ENCODE data around the gene SAV1. TPM values are rescaled to one million over a fixed set of nuclear protein-coding genes. Genes with fewer than 3 reads are reported as not detected.

The SAV1 gene
- total RNA-seq, 2 experiments from 2014 or later, result 10.4 to 17.9 TPM

- intact Hi-C loops (cut with micrococcal nuclease; ENCODE audit: unreplicated experiment), result loop anchor here (1.0 to 5.0 kb wide), 3 partner anchors 95 to 241 kb away; no protein-coding TSS in a partner anchor
- CTCF ChIA-PET (ENCODE audit: unreplicated experiment), result interaction anchor here (1.0 to 1.1 kb wide), 2 partner anchors 80 to 154 kb away, joined by 3 to 4 read pairs; no protein-coding TSS in a partner anchor
- no peaks in the 10 kb centered on the region for H3K79me2 ChIP-seq (ENCODE audit: insufficient read depth, low read depth, low read length)
- BruUV-seq (replicated peaks), result no TSS peak
- H3K36me3 ChIP-seq (ENCODE audit: insufficient read depth, low read length), result no peaks in the 10 kb centered on the region
- DNase-seq (ENCODE audit: low spot score), result peak; percentile 53
- no peaks in the 10 kb centered on the region for H3K4me1 ChIP-seq (ENCODE audit: insufficient read depth, low read length, poor library complexity, severe bottlenecking)
- H2AFZ ChIP-seq (ENCODE audit: low read length), result no peak overlapping the region
- peak; percentile 84 for TF ChIP-seq CTCF (conservative IDR thresholded peaks at IDR 0.05; ENCODE audit: low read length)
- TF ChIP-seq EZH2phosphoT487 (IDR thresholded peaks at IDR 0.05; ENCODE audit: borderline replicate concordance, low read depth, low read length), result no peak
- H3K27ac ChIP-seq (ENCODE audit: low read depth, low read length, poor library complexity, severe bottlenecking), result no peak overlapping the region
- no peaks in the 10 kb centered on the region for H3K9me2 ChIP-seq (ENCODE audit: insufficient read depth, low read length)
- POLR2A ChIA-PET, result interaction anchor here (0.8 kb wide), 1 partner anchor 66 kb away, joined by 3 read pairs; no protein-coding TSS in a partner anchor
- no peaks in the 10 kb centered on the region; the same call in 1 of the 2 replicates for H4K20me1 ChIP-seq (ENCODE audit: insufficient read depth, low read length)
- no peak overlapping the region for H3K4me3 ChIP-seq (ENCODE audit: low read depth, low read length, poor library complexity, severe bottlenecking)
- H3K4me2 ChIP-seq (ENCODE audit: low read length), result no peak overlapping the region
- no peaks in the 10 kb centered on the region for H3K9me3 ChIP-seq (ENCODE audit: low read length)
Observed at GRCh38 chr14:50619569-50620141, 48.5 kb downstream of the SAV1 start.

- Histone ChIP-seq H3K4me3 (ENCODE audit: low read depth, low read length, poor library complexity, severe bottlenecking) (no peak overlapping the region), H3K9me3 (ENCODE audit: low read length) (no peaks in the 10 kb centered on the region), H4K20me1 (ENCODE audit: insufficient read depth, low read length) (no peaks in the 10 kb centered on the region; the same call in 1 of the 2 replicates), H3K4me1 (ENCODE audit: insufficient read depth, low read length, poor library complexity, severe bottlenecking) (no peaks in the 10 kb centered on the region), H3K36me3 (ENCODE audit: insufficient read depth, low read length) (no peaks in the 10 kb centered on the region), H3K79me2 (ENCODE audit: insufficient read depth, low read depth, low read length) (no peaks in the 10 kb centered on the region), H3K9me2 (ENCODE audit: insufficient read depth, low read length) (no peaks in the 10 kb centered on the region), H2AFZ (ENCODE audit: low read length) (no peak overlapping the region), H3K4me2 (ENCODE audit: low read length) (no peak overlapping the region), H3K27ac (ENCODE audit: low read depth, low read length, poor library complexity, severe bottlenecking) (no peak overlapping the region)
- TF ChIP-seq CTCF (conservative IDR thresholded peaks at IDR 0.05; ENCODE audit: low read length) (no peak), EZH2phosphoT487 (IDR thresholded peaks at IDR 0.05; ENCODE audit: borderline replicate concordance, low read depth, low read length) (no peak)
- intact Hi-C loops (cut with micrococcal nuclease; ENCODE audit: unreplicated experiment), result loop anchor here (5.0 kb wide), 1 partner anchor 161 kb away; no protein-coding TSS in a partner anchor
- POLR2A ChIA-PET, result interaction anchor here (1.0 to 2.0 kb wide), 3 partner anchors 14 to 19 kb away, joined by 3 to 6 read pairs (median 4); no protein-coding TSS in a partner anchor
- BruUV-seq (replicated peaks), result no TSS peak
- CTCF ChIA-PET (ENCODE audit: unreplicated experiment), result no interaction called here
- DNase-seq (ENCODE audit: low spot score), result no peak
Observed at GRCh38 chr14:50616275-50616674, 51.8 kb downstream of the SAV1 start.

- no peak for TF ChIP-seq EZH2phosphoT487 (IDR thresholded peaks at IDR 0.05; ENCODE audit: borderline replicate concordance, low read depth, low read length)
- TF ChIP-seq CTCF (conservative IDR thresholded peaks at IDR 0.05; ENCODE audit: low read length), result no peak
- Histone ChIP-seq H3K4me1 (ENCODE audit: insufficient read depth, low read length, poor library complexity, severe bottlenecking) (no peaks in the 10 kb centered on the region), H2AFZ (ENCODE audit: low read length) (no peak overlapping the region), H3K27ac (ENCODE audit: low read depth, low read length, poor library complexity, severe bottlenecking) (no peak overlapping the region), H3K4me3 (ENCODE audit: low read depth, low read length, poor library complexity, severe bottlenecking) (no peak overlapping the region), H3K79me2 (ENCODE audit: insufficient read depth, low read depth, low read length) (no peaks in the 10 kb centered on the region), H4K20me1 (ENCODE audit: insufficient read depth, low read length) (no peaks in the 10 kb centered on the region; the same call in 1 of the 2 replicates), H3K9me2 (ENCODE audit: insufficient read depth, low read length) (no peaks in the 10 kb centered on the region), H3K9me3 (ENCODE audit: low read length) (no peaks in the 10 kb centered on the region), H3K4me2 (ENCODE audit: low read length) (no peak overlapping the region), H3K36me3 (ENCODE audit: insufficient read depth, low read length) (no peaks in the 10 kb centered on the region)
- no TSS peak for BruUV-seq (replicated peaks)
- POLR2A ChIA-PET, result interaction anchor here (1.0 kb wide), 1 partner anchor 19 kb away, joined by 3 read pairs; no protein-coding TSS in a partner anchor
- CTCF ChIA-PET (ENCODE audit: unreplicated experiment), result no interaction called here
- intact Hi-C loops (cut with micrococcal nuclease; ENCODE audit: unreplicated experiment), result loop anchor here (5.0 kb wide), 1 partner anchor 162 kb away; no protein-coding TSS in a partner anchor
- no peak for DNase-seq (ENCODE audit: low spot score)
Observed at GRCh38 chr14:50615552-50615951, 52.6 kb downstream of the SAV1 start.

Data from OCI-LY7 (cell line).